Brain pericyte (primary cell): ENCODE measurements around the gene ZBTB42.

Experiments
- DNase-seq: peaks from one replicate; pipeline ENCODE4 v3.0.0-alpha.2; 2012; ENCODE audit warnings: low read depth, low spot score

Gene ZBTB42

DNA sequence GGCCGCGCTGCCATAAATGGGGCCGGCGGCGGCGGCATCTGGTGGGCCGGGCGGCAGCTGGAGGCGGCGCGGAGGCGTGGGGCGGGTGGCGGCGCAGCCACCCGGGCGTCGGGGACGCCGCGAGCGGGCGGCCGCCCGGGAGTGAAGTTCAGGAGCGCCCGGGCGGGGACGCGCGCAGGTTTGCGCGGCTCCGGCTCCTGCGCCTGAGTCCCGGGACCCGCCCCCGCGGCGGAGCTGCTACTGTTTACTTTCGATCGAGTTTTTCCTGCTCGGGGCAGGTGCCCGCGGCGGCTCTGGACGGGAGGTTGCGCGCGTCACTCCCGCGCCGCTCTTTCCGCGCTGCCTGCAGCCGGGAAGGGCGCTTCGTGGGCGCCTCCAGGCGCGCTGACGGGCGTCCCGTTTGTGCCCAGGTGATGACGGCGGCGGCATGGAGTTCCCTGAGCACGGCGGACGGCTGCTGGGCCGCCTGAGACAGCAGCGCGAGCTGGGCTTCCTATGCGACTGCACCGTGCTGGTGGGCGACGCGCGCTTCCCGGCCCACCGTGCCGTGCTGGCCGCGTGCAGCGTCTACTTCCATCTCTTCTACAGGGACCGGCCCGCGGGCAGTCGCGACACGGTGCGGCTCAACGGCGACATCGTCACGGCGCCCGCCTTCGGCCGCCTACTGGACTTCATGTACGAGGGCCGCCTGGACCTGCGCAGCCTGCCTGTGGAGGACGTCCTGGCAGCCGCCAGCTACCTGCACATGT is at the start of gene ZBTB42:
Gene ZBTB42 (plus strand): TSS at position 331 of the 749 bp plus-strand sequence. CDS start 97 bp downstream, at position 428.
- no peak for DNase-seq

DNA sequence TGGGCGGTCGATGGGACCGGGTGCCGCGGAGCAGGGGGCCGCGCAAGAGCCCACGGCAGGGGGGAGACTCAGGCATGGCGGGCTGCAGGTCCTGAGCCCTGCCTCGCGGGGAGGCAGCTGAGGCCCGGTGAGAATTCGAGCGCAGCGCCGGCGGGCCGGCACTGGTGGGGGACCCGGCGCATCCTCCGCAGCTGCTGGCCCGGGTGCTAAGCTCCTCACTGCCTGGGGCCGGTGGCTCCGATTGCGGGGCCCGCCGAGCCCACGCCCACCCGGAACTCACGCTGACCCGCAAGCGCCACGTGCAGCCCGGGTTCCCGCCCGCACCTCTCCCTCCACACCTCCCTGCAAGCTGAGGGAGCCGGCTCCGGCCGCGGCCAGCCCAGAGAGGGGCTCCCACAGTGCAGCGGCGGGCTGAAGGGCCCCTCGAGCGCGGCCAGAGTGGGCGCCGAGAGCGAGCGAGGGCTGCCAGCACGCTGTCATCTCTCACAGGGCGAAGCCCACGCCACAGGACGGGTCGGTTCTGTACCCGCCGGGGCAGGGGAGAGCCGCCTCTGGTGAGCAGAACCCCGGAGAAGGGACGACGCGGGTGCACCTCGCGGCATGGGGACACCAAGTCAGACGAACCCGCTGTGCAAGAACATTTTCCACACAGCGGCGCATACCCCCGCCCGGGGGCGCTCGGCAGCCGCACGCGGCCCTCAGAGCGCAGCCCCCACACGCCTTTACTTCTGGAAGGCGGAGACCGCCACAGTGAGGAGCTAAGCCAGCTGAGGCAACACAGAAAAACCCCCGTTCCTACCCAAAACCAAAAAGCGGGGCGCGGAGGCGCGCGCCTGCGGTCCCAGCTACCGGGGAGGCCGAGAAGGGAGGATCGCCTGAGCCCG is 49.1 kb upstream of the ZBTB42 start:
- no peak for DNase-seq

DNA sequence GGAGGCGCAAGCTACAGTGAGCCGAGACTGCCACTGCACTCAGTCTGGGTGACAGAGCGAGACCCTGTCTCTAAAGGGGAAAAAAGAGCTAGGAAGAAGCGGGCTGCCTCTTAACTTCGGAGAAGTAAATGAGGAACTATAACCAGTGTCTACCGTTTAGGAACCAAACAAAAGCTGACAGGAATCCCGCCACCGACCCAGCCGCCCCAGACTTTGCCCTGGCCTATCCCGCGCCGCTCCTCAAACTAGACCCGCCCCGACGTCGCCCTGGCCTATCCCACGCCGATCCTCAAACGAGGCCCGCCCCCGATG is 48.5 kb upstream of the ZBTB42 start:
- no peak for DNase-seq

DNA sequence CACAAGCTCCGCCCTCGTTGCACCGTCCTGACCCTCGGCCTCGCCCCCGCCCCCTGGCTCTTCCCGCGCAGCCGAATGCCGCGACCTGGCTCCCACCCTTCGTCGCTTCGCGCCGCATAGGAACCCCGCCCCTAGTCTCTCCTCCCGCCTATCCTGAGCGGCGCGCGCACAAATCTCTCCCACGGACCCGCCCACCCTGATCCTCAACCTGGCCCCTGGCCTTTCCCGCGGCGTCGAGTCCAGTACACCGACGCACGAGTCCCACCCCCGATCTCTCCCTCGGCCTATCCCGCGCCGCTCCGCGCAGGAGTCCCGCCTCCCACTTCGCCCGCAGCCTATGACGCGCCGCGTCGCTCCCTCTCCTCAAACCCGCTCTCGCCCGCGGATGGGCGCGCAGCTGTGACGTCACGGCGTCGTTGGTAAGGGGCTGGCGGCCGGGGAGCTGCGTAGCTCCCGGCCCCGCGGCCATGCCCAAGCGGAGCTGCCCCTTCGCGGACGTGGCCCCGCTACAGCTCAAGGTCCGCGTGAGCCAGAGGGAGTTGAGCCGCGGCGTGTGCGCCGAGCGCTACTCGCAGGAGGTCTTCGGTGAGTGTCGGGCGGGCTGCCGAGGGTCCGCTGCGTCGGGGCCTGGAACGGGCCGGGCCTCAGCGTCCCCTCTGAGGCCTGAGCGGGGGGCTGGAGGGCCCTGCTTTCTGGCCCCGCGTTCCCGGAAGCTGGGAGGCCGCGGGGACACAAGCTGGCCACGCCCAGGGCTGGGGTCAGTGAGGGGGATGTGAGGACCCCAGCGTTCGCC is 48.0 kb upstream of the ZBTB42 start, which contains the start of gene SIVA1:
Gene SIVA1 (plus strand): TSS at position 413 of the 793 bp plus-strand sequence. CDS start 55 bp downstream, at position 468.
- peak; percentile 99 for DNase-seq

DNA sequence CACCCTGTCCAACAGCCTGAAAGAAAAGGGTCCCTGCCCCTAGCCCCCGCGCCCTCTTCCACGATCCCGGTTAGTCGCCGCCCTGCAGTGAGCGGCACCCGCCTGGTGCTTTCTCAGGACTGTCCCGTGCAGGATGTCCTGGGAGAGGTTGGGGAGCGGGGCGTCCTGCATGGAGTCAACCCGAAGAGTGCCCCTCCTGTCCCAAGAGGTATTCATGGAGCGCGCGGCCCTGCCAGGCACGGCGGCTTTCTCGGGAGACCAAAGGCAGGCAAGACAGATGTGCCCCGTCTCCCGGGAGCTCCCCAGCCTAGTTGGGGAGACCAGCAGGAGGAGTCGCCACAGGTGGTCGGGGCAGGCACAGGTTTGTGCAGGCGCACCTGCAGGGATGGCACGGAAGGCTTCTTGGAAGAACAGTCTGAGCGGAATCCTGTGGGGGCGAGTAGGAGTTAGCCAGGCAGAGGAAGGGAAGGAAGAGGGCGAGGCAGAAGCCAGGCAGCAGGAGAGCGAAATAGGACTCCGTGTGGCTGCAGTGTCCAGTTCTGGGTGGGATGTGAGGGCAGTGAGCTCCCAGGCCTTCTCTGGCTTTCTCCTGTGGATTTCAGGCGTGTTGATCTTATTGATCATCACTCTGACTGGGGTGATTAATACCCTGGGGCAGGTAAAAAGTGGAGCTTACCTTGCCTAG is 47.2 kb upstream of the ZBTB42 start:
- no peak for DNase-seq

DNA sequence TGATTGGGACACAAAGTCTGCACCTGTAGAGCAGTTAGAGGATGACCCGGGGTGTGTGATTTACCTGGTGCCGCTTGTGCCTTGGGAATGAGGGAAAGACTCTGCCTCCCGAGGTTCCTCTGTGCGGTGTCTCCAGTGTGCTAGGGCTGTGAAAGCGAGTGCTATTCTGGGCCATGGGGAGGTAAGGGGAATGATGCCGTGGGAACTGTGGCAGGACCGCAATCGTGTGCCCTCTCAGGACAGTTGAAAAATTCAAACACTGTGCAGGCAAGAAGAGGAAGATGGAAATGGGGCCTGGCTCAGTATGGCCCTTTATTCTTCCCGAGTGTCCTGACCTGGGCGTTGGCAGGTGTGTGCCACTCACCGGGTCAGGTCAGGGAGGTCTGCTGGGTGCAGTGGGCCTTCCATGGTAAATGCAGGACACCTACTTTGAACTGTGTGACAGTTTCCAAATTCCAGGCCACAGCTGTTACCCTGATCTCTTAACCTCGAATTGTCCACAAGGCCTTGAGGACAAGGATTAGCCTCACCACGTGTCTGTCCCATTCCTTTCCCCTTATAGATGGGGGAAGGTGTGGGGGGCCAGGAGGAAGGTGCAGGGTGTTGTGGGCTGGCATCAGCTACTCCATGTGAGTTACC is 46.6 kb upstream of the ZBTB42 start:
- DNase-seq = no peak

DNA sequence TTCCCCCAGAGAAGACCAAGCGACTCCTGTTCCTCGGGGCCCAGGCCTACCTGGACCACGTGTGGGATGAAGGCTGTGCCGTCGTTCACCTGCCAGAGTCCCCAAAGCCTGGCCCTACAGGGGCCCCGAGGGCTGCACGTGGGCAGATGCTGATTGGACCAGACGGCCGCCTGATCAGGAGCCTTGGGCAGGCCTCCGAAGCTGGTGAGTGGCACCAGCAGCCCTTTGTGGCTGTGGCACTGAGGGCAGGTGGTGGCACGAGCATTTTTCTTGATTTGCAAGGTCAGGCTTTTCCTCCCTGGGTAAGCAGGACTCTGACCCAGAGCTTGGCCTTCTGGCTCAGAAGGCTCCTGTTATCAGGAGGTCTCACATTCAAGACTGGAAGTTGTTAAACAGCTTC is 45.3 kb upstream of the ZBTB42 start:
- no peak for DNase-seq

DNA sequence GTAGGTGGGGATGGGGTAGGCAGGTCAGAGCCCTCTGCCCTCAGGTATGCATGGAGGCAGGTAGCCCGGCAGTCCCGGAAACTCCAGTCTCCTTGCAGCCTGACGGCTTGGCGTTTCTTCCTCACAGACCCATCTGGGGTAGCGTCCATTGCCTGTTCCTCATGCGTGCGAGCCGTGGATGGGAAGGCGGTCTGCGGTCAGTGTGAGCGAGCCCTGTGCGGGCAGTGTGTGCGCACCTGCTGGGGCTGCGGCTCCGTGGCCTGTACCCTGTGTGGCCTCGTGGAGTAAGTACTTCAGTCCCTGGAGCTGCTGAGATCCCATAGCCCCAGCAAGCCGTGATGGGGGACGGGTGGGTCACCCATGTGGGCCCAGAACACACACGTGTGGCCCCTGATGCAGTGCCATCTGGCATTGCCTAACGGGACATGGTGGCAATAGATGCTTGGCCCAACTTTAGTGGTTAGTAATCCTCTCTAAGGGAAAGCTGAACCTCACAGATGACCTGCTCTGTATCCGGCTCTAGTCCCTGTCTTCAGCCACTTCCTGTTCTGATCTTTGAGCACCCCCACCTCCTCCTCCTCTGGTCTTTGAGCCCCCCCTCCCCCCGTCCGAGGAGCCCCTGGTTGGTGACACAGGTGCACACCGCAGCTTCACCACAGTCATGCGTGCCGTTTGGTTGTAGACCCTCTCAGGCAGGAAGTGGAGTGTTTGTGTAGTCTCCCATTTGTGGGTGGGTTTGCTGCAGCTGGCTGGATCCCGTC is 44.2 kb upstream of the ZBTB42 start:
- DNase-seq = no peak

DNA sequence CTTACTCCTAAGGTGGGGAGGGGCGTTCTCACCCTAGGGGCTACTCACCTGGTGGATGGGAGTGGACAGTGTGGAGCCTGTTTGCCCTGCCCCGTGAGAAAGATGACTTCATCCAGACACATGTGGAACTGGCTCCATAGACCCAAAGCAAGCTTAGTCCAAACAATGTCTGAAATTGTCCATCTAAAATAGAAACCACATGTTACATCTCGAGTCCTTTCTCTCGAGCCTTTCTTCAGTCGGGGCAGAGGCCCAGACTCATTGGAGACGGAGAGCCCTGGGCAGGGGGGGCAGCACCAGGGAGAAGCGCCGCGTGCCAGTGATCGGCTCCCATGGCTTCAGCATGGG is 43.7 kb upstream of the ZBTB42 start:
- DNase-seq = no peak

DNA sequence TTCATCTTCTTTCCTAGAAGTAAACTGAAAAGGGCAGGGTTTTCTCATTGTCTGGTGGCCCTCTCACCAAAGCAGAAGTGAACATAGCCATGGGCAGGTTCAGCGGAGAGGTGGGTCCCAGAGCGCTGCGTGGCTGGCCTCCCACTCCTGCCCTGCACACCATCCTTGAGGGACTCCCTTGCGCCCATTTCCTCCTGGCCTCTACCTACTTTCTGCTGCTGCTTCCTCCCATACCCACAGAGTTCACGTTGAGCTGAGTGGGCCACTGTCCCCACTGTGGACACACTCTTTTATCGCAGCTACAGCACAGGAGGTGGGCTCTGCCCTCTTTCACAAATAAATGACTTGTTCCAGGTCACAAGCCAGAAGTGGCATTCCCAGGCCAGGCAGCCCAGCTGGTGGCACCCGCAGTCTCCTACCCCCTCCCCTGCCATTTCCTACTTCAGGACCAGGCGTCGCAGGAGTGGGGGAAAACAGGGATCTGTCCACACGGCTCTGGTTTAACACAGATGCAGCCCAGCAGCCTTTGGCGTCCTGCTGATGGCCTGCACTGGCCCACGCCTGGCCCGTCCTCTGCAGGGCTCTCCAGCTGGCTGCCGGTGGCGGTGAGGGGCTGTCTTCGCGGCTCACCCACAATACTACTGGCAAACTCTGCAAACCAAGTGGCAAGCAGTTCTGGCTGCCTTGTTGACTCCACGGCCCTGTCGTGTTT is 43.1 kb upstream of the ZBTB42 start:
- DNase-seq = no peak

DNA sequence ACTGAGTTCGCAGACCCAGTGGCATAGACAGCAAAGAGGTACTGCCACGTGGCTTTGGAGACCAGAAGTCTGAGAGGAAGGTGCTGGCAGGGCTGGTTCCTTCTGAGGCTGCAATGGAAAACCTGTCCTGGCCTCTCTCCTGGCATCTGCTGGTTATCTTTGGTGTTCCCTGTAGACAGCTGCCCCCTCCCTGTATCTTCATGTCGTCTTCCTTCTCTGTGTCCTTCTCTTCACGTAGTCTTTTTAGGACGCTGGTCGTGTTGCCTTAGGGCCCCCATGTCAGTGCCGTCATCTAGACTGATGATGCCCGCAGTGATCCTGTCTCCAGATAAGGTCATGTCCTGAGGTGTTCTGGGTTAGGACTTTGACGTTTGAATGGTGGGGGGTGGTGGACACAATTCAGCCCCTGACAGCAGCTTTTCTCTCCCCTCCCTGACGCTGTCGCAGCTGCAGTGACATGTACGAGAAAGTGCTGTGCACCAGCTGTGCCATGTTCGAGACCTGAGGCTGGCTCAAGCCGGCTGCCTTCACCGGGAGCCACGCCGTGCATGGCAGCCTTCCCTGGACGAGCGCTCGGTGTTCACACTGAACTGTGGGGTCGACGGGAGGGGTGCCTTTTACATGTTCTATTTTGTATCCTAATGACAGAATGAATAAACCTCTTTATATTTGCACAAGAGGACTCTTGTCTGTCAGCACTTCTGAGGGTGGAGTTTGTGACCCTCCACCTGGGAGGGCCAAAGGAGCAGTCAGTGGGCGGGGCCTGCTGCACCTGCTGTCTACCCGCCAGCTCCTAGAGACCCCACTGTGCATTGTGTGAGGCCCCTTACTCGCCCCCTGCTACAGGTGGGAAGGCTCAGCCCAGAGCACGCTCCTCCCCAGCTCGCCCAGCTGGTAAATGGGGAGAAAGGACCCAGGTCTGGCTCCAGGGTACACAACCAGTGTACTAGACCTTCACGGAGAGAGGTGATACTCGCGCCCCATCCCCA is 41.6 kb upstream of the ZBTB42 start:
- no peak for DNase-seq

DNA sequence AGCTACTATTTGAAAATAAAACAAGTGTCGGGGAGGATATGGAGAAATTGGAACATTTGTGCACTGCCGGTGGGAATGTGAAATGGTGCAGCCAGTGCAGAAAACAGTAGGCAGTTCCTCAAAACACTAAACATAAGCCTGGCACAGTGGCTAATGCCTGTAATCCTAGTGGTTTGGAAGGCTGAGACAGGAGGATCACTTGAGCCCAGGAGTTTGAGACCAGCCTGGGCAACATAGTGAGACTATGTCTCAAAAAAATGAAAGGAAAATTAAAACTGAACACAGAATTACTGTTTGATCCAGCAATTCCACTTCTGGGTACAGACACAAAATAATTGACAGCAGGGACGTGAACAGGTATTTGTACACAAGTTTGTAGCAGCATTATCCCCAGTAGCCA is 35.4 kb upstream of the ZBTB42 start:
- no peak for DNase-seq

DNA sequence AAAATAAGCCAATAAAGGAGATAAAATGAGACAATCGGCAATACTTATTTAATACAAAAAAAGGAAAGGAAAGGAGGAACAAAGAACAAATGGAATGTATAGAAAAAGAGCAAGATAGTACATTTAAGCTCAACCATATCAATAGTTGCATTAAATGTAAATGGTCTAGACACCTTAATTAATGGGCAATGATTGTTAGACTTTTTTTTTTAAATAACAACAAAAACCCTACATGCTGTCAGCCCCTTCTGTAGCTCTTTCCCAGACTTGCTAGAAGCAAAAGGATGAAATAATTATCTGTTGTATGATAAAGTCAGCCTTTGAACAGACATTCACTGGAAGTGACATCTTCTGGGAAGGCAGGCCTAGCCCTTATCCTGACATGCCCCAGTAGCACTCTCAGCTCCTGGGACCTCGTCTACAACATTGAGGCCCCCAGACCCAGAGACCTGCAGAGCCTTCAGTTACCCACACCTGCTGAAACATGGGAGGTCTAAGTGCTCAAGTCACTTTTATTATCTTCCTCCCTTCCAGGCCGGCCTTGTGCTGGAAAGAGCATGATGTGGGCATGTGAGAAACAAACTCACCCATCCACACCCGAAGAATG is 34.5 kb upstream of the ZBTB42 start:
- no peak for DNase-seq

DNA sequence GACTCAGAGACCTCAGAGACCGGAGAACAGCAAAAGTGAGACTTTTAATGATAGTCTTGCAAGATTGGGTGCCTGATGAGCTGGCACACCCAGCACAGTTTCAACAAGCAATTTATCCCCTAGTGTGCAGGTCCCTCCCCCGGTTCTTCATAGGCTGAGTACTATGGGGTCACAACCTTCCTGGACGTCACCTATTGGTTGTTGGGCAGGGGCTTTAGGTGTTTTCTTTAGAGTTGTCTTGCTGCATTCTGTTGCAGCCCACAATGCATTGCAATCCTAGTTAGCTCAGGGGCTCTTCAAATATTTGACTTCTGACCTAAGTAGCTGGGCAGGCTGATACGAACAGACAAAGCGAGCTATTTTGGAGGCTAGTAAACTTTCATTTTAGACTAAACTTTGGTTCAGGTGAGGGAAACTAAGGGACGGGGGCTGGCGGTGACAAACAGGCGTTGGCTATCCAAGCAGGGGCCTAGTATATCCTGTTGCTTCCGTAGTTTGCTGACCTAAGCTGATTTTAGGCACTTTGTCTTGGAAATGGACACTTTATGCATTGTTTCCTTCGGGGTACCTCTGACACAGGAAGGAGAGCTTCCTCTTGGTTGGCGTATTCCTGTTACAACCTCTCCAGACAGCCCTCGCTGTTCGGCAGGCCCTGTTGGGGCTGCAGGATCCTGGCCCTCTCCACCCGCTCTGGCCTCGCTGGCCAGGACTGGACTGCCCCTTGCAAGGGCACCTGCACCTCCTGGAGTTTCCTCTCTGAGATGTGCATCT is 33.9 kb upstream of the ZBTB42 start:
- no peak for DNase-seq

DNA sequence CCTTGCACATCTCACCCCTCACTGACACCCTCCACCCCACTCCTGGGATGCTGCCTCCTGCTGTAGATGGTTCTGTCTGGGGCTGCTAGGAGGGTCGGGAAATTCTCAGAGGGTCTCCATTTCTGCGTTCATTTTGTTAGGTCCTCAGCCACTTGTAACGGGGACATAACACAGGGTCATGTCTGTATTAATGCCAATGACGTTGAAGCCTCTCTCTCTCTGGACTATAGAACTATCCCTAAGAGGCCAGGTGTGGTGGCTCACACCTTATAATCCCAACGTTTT is 33.3 kb upstream of the ZBTB42 start:
- DNase-seq = no peak

DNA sequence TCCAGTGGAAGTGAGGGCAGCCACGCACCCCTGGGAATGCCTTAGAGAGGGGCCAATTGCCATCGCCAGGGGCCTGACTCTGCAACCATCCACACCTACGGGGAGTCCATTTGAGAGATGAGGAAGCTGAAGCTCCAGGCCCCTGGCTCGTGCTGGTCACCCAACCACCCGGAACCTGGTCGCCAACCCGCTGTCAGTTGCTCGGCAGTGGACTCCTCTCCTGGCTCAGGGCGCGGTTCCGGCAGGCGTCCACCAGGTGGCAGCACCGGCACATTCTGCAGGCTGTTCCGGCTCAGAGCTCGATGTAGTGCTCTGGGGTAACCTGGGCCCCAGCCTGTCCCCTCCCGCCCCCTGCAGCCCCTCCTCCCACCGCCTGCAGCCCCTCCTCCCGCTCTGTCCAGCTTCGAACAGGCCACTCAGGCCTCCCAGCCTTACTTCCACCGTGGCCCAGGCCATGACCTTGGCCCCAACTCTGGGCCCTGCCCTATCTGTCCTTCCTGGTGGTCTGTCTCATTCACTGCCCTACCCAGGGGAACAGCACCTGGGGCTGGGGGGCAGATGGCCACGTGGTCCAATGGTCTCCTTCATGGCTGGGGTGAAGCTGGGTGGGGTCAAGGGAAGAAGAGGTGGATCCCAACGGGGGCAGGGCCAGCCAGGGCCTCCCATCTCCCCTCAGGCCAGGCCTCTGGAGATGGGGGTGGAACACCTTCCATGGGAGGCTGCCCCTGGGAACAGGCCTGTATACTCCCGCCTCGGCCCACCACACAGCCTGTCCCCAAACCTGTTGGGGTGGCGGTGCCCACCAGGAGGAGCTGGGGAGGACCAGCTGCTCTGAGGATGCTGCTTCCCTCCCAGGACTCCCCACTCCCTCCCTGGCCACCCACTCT is 32.2 kb upstream of the ZBTB42 start:
- DNase-seq = no peak
